Glutamatergic neuron (in vitro differentiated cells): ENCODE results near the gene SPRED1. TPM values are rescaled to one million over a fixed set of nuclear protein-coding genes. Genes with fewer than 3 reads are reported as not detected.
A peak's percentile ranks its signal among the peaks of the same experiment; 100 is the strongest.

ENCODE experiments used
- DNase-seq: peaks from one replicate; pipeline ENCODE4 v3.0.0; 2022
- H3K27ac Mint-ChIP-seq: one replicate; pipeline ENCODE4 v1.8.0; 2020; ENCODE audit warnings: mild to moderate bottlenecking, mixed read lengths, inconsistent platforms; ENCODE audit not compliant: unreplicated experiment
- H3K27me3 Mint-ChIP-seq: one replicate; pipeline ENCODE4 v1.8.0; 2020; ENCODE audit warnings: mild to moderate bottlenecking, moderate library complexity, mixed read lengths, inconsistent platforms; ENCODE audit not compliant: unreplicated experiment
- H3K36me3 Mint-ChIP-seq: one replicate; pipeline ENCODE4 v1.8.0; 2020; ENCODE audit warnings: mild to moderate bottlenecking, mixed read lengths, inconsistent platforms; ENCODE audit not compliant: unreplicated experiment
- H3K4me1 Mint-ChIP-seq: one replicate; pipeline ENCODE4 v1.8.0; 2020; ENCODE audit warnings: mild to moderate bottlenecking, low read depth, mixed read lengths, inconsistent platforms; ENCODE audit not compliant: unreplicated experiment
- H3K4me3 Mint-ChIP-seq: one replicate; pipeline ENCODE4 v1.8.0; 2020; ENCODE audit warnings: mild to moderate bottlenecking, mixed read lengths, inconsistent platforms; ENCODE audit not compliant: unreplicated experiment
- H3K9me3 Mint-ChIP-seq: one replicate; pipeline ENCODE4 v1.8.0; 2020; ENCODE audit warnings: mild to moderate bottlenecking, moderate library complexity, mixed read lengths, inconsistent platforms; ENCODE audit not compliant: unreplicated experiment
- total RNA-seq: library from RNA; stranded (reverse); fragmentation: NEBNext Ultra II Directional; extraction: Animal tissue kit (Norgen Biotek cat#: 25700); gene quantifications from one replicate; pipeline ENCODE4 v1.2.1, GENCODE V29; 2021; ENCODE audit not compliant: unreplicated experiment
- TF ChIP-seq, protein P1 (sequence below): fragments of 200-600 bp; sonication (generic); IDR thresholded peaks from one replicate; pipeline ENCODE4 v1.5.0; 2021; ENCODE audit not compliant: partially characterized antibody, unreplicated experiment

SPRED1 gene
- total RNA-seq, 1 donor from 2014 or later = 2.4 TPM

DNA sequence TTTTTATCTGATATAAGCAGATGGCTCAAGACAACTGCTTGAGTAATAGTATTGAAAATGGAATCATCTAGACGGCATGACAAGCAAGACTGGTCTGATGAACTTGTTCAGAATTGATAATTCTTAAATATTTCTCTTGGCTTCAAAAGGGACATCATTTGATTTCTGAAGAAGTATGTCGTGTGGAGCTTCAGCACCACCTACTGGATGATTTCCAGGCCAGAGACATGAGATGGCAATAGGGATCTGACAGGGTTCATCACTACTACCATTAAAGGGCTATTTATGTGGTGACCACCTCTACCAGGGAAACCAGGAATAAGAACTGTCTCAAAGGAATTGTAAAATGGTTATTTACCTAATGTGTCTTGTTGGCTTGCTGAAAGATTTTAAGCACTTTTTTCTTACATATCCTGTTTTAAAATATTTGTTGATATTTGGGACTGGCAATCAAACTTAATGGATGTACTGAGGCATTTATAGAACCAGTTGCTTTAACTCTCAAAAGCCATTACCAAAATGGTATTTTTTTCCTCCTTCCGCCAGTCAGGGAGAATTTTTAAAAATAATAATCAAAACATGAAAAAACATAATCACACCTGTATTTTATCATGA is 101.8 kb downstream of the SPRED1 start:
- DNase-seq = peak; percentile 54
- Mint-ChIP-seq H3K4me1 (no peaks in the 10 kb centered on the region), H3K36me3 (no peaks in the 10 kb centered on the region), H3K4me3 (no peak overlapping the region), H3K9me3 (no peaks in the 10 kb centered on the region), H3K27me3 (no peaks in the 10 kb centered on the region), H3K27ac (no peak overlapping the region)
- TF ChIP-seq, protein P1, sequence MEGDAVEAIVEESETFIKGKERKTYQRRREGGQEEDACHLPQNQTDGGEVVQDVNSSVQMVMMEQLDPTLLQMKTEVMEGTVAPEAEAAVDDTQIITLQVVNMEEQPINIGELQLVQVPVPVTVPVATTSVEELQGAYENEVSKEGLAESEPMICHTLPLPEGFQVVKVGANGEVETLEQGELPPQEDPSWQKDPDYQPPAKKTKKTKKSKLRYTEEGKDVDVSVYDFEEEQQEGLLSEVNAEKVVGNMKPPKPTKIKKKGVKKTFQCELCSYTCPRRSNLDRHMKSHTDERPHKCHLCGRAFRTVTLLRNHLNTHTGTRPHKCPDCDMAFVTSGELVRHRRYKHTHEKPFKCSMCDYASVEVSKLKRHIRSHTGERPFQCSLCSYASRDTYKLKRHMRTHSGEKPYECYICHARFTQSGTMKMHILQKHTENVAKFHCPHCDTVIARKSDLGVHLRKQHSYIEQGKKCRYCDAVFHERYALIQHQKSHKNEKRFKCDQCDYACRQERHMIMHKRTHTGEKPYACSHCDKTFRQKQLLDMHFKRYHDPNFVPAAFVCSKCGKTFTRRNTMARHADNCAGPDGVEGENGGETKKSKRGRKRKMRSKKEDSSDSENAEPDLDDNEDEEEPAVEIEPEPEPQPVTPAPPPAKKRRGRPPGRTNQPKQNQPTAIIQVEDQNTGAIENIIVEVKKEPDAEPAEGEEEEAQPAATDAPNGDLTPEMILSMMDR = peak; percentile 67

DNA sequence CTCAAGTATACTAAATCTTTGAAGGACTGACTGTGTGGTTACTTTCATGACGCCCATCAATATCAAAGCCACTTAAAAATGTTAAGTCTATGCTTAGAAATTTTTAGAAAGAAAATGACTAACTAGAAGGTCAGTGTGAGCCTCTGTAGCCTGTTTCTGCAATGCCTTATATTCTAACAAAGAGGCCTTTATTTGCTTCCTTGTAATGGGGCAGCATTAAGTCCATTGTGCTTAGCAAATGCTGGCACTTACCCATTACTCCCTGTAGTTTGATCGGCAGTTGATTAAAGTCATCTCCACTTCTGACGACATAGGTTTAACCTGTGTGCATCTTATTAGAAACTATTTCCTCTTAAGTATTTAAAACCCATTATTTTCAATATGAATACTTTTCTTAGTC is 109.7 kb downstream of the SPRED1 start:
- no peaks in the 10 kb centered on the region for H3K36me3 Mint-ChIP-seq
- no peaks in the 10 kb centered on the region for H3K4me1 Mint-ChIP-seq
- DNase-seq = no peak
- no peaks in the 10 kb centered on the region for H3K27me3 Mint-ChIP-seq
- H3K9me3 Mint-ChIP-seq = no peaks in the 10 kb centered on the region
- no peak overlapping the region for H3K4me3 Mint-ChIP-seq
- H3K27ac Mint-ChIP-seq = no peak overlapping the region
- TF ChIP-seq, protein P1 = no peak

DNA sequence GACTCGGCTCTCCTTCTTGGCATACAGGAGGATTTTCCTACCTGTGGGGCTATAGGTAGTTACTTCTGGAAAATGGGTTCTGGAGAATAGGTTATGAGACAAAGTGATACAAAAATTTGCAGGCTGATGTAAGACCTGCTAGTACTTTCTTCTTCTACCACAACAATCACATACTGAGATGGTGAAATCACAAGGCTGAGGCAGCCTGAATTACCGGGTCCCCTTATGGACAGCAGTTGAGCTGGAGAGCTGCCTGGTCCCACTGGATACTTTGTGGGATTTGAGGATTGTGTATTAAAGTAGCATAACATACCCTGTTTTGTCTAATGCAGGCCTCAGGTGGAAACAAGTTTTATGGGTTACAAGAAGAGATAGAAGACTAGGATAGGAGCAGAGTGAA is 114.8 kb downstream of the SPRED1 start:
- H3K9me3 Mint-ChIP-seq = no peaks in the 10 kb centered on the region
- no peaks in the 10 kb centered on the region for H3K27me3 Mint-ChIP-seq
- H3K27ac Mint-ChIP-seq = no peak overlapping the region
- no peaks in the 10 kb centered on the region for H3K36me3 Mint-ChIP-seq
- H3K4me3 Mint-ChIP-seq = no peak overlapping the region
- TF ChIP-seq, protein P1 = no peak
- no peaks in the 10 kb centered on the region for H3K4me1 Mint-ChIP-seq
- no peak for DNase-seq

DNA sequence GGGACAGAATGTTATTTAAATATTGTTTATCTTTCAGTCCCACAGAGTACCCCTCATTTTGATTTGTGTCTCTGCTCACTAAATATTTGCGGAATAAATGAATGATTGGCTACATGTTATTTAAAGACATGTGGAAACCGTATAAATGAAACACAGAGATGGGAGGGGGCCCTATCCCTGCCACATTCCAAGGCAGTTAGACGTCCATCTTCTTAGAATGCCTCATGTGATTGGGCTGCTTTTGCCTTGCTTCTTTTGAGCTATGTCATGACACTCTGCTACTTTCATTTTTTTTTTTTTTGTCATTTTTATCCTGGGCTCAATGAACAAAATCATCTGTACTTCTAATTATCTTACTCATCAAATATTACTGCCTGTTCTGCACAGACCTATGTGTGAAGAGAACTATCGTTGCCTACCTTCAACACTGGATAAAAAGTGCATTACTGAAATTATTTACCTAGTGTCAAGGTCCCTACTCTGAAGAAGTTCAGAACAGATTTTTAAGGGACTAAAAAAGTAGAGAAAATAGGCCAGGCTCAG is 117.4 kb downstream of the SPRED1 start:
- H3K9me3 Mint-ChIP-seq = no peaks in the 10 kb centered on the region
- H3K27me3 Mint-ChIP-seq = peaks cover 1% of the 10 kb centered on the region
- H3K4me3 Mint-ChIP-seq = no peak overlapping the region
- H3K4me1 Mint-ChIP-seq = no peaks in the 10 kb centered on the region
- no peaks in the 10 kb centered on the region for H3K36me3 Mint-ChIP-seq
- no peak for DNase-seq
- TF ChIP-seq, protein P1 = no peak
- H3K27ac Mint-ChIP-seq = no peak overlapping the region

DNA sequence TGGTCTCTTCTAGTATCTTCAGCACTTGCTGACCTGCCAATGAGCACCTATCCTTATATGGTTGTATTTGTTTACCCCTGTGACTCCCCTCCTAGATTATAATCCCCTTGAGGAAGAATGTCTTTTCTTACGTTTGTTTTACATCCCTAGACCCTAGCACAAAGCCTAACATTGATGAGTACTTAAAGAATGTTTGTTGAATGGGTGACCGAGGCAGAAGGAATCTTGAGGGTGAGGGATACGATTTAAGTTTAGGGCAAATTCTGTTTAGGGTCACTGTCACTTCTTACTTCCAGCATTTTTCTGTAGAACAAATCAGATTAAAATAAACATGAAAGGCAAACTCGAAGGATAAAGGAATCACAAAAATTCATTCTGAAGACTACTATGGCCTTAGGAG is 120.4 kb downstream of the SPRED1 start:
- H3K4me1 Mint-ChIP-seq = peaks cover 4% of the 10 kb centered on the region
- DNase-seq = no peak
- no peak overlapping the region for H3K4me3 Mint-ChIP-seq
- H3K36me3 Mint-ChIP-seq = no peaks in the 10 kb centered on the region
- TF ChIP-seq, protein P1 = no peak
- no peak overlapping the region for H3K27ac Mint-ChIP-seq
- H3K27me3 Mint-ChIP-seq = peaks cover 1% of the 10 kb centered on the region
- H3K9me3 Mint-ChIP-seq = no peaks in the 10 kb centered on the region
